Mucosa of descending colon (tissue), 3 donors: ENCODE measurements around the gene SCN3A. TPM values are rescaled to one million over a fixed set of nuclear protein-coding genes. Genes with fewer than 3 reads are reported as not detected.

Experiments
- ATAC-seq: fragments of 200-7000 bp; cut with Tn5 transposase; one replicate; pipeline ENCODE4 v1.9.1; 2020; ENCODE audit warnings: mild to moderate bottlenecking, moderate library complexity
- DNase-seq, 3 donors: peaks; one replicate each; pipeline ENCODE4 v3.0.0-alpha.2; 2020
- H3K36me3 ChIP-seq: fragments of 200-600 bp; one replicate; pipeline ENCODE4 v1.8.0; 2021; ENCODE audit warnings: low read depth, mild to moderate bottlenecking
- H3K4me1 ChIP-seq: fragments of 200-600 bp; one replicate; pipeline ENCODE4 v1.8.0; 2021; ENCODE audit warnings: low read depth, mild to moderate bottlenecking
- H3K4me3 ChIP-seq: fragments of 200-600 bp; one replicate; pipeline ENCODE4 v1.8.0; 2021; ENCODE audit warnings: mild to moderate bottlenecking
- H3K9me3 ChIP-seq: fragments of 200-600 bp; one replicate; pipeline ENCODE4 v1.8.0; 2021; ENCODE audit warnings: mild to moderate bottlenecking
- CTCF ChIP-seq: fragments of 200-600 bp; IDR thresholded peaks from one replicate; pipeline ENCODE4 v1.8.0; 2022; ENCODE audit warnings: antibody characterized with exemption, mild to moderate bottlenecking
- intact Hi-C, 2 donors: fragments of 100-400 bp; cut with DNase I in 1 of 2; cut with micrococcal nuclease in 1 of 2; formaldehyde crosslinking; loops; one replicate each; pipeline versions ENCODE4 v1.11.0 to v1.11.1; 2022; cut with DNase I, micrococcal nuclease
- total RNA-seq, 3 donors: library from RNA; stranded (reverse); fragmentation: NEBNext Ultra II Directional in 2 of 3; extraction: Animal tissue kit (Norgen Biotek cat#: 25700) in 2 of 3; gene quantifications; one replicate each; pipeline versions ENCODE4 v1.2.1 to v1.2.4, GENCODE V29; 2021 to 2023
- donor health status: DM: no; HTN: no; CAD: no; lungs with moderate emphysema.
- donor health status: DM: no; HTN: no; CAD: no.
- donor health status: DM: no; HTN: yes; CAD: no.

SCN3A gene
- total RNA-seq, 3 donors from 2014 or later = 1.1 to 2.6 (median 2.1) TPM

GRCh38 chr2:165202239-165202638 is 1.6 kb downstream of the SCN3A start:
- TF ChIP-seq CTCF = no peak
- Histone ChIP-seq H3K4me3 (no peak overlapping the region), H3K9me3 (no peaks in the 10 kb centered on the region), H3K4me1 (no peaks in the 10 kb centered on the region), H3K36me3 (no peaks in the 10 kb centered on the region)
- ATAC-seq (no peak), DNase-seq (no peak)
- intact Hi-C loops = no loop called here

GRCh38 chr2:165198181-165198580 is 5.7 kb downstream of the SCN3A start:
- Histone ChIP-seq H3K4me1 (no peaks in the 10 kb centered on the region), H3K4me3 (no peak overlapping the region), H3K36me3 (no peaks in the 10 kb centered on the region), H3K9me3 (no peaks in the 10 kb centered on the region)
- ATAC-seq = no peak
- no peak for TF ChIP-seq CTCF
- no peak for DNase-seq
- intact Hi-C loops = no loop called here

GRCh38 chr2:165197346-165197745 is 6.5 kb downstream of the SCN3A start:
- intact Hi-C loops = no loop called here
- no peak for ATAC-seq
- no peaks in the 10 kb centered on the region for H3K36me3 ChIP-seq
- no peak for DNase-seq
- no peaks in the 10 kb centered on the region for H3K4me1 ChIP-seq
- H3K4me3 ChIP-seq = no peak overlapping the region
- no peak for TF ChIP-seq CTCF
- no peaks in the 10 kb centered on the region for H3K9me3 ChIP-seq

- H3K4me3 ChIP-seq = no peak overlapping the region
- intact Hi-C loops = no loop called here
- no peaks in the 10 kb centered on the region for H3K4me1 ChIP-seq
- TF ChIP-seq CTCF = no peak
- no peaks in the 10 kb centered on the region for H3K9me3 ChIP-seq
- DNase-seq = no peak
- no peak for ATAC-seq
- H3K36me3 ChIP-seq = no peaks in the 10 kb centered on the region
Observed at GRCh38 chr2:165196411-165196810, 7.4 kb downstream of the SCN3A start.

- ATAC-seq (peak; percentile 51), DNase-seq (no peak)
- no peaks in the 10 kb centered on the region for H3K9me3 ChIP-seq
- H3K4me3 ChIP-seq = no peak overlapping the region
- H3K36me3 ChIP-seq = no peaks in the 10 kb centered on the region
- H3K4me1 ChIP-seq = no peaks in the 10 kb centered on the region
- intact Hi-C loops = no loop called here
- TF ChIP-seq CTCF = no peak
Observed at GRCh38 chr2:165193178-165193777, 10.6 kb downstream of the SCN3A start.

GRCh38 chr2:165192729-165193128 is 11.1 kb downstream of the SCN3A start:
- ATAC-seq (no peak), DNase-seq (no peak)
- intact Hi-C loops = no loop called here
- Histone ChIP-seq H3K9me3 (no peaks in the 10 kb centered on the region), H3K36me3 (no peaks in the 10 kb centered on the region), H3K4me1 (no peaks in the 10 kb centered on the region), H3K4me3 (no peak overlapping the region)
- TF ChIP-seq CTCF = no peak
